Glutamatergic neuron (in vitro differentiated cells): Measurements from ENCODE around the gene PAIP1. TPM values are rescaled to one million over a fixed set of nuclear protein-coding genes. Genes with fewer than 3 reads are reported as not detected.

Experiments used
- DNase-seq: peaks from one replicate; pipeline ENCODE4 v3.0.0; 2022
- H3K27ac Mint-ChIP-seq: one replicate; pipeline ENCODE4 v1.8.0; 2020; ENCODE audit warnings: mild to moderate bottlenecking, mixed read lengths, inconsistent platforms; ENCODE audit not compliant: unreplicated experiment
- H3K27me3 Mint-ChIP-seq: one replicate; pipeline ENCODE4 v1.8.0; 2020; ENCODE audit warnings: mild to moderate bottlenecking, moderate library complexity, mixed read lengths, inconsistent platforms; ENCODE audit not compliant: unreplicated experiment
- H3K36me3 Mint-ChIP-seq: one replicate; pipeline ENCODE4 v1.8.0; 2020; ENCODE audit warnings: mild to moderate bottlenecking, mixed read lengths, inconsistent platforms; ENCODE audit not compliant: unreplicated experiment
- H3K4me1 Mint-ChIP-seq: one replicate; pipeline ENCODE4 v1.8.0; 2020; ENCODE audit warnings: mild to moderate bottlenecking, low read depth, mixed read lengths, inconsistent platforms; ENCODE audit not compliant: unreplicated experiment
- H3K4me3 Mint-ChIP-seq: one replicate; pipeline ENCODE4 v1.8.0; 2020; ENCODE audit warnings: mild to moderate bottlenecking, mixed read lengths, inconsistent platforms; ENCODE audit not compliant: unreplicated experiment
- H3K9me3 Mint-ChIP-seq: one replicate; pipeline ENCODE4 v1.8.0; 2020; ENCODE audit warnings: mild to moderate bottlenecking, moderate library complexity, mixed read lengths, inconsistent platforms; ENCODE audit not compliant: unreplicated experiment
- total RNA-seq: library from RNA; stranded (reverse); fragmentation: NEBNext Ultra II Directional; extraction: Animal tissue kit (Norgen Biotek cat#: 25700); gene quantifications from one replicate; pipeline ENCODE4 v1.2.1, GENCODE V29; 2021; ENCODE audit not compliant: unreplicated experiment
- TF ChIP-seq, protein P1 (sequence below): fragments of 200-600 bp; sonication (generic); IDR thresholded peaks from one replicate; pipeline ENCODE4 v1.5.0; 2021; ENCODE audit not compliant: partially characterized antibody, unreplicated experiment

Gene PAIP1
- total RNA-seq, 1 donor from 2014 or later, result 127 TPM

DNA sequence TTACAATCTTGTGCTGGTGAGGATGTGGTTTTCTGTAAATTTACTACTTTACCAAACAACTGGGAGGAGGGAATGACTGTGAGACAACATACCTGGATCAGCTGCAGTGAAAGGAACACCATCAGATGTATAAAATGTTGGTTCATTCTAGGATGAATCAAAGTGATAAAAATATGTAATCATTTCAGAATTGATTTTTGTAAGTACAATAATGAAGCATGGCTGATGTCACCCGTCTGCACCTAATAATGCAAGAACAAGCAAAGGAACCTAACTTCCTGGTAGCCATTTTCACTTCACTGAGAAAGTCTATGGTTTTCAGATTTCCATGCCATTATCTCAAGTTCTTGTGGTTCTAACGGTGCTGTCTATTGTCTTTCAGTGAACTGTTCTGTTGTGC lies 23.2 kb downstream of the PAIP1 start:
- DNase-seq, result no peak
- Mint-ChIP-seq H3K27me3 (no peaks in the 10 kb centered on the region), H3K4me1 (no peaks in the 10 kb centered on the region), H3K9me3 (no peaks in the 10 kb centered on the region), H3K36me3 (no peaks in the 10 kb centered on the region), H3K27ac (no peak overlapping the region), H3K4me3 (no peak overlapping the region)
- TF ChIP-seq, protein P1, sequence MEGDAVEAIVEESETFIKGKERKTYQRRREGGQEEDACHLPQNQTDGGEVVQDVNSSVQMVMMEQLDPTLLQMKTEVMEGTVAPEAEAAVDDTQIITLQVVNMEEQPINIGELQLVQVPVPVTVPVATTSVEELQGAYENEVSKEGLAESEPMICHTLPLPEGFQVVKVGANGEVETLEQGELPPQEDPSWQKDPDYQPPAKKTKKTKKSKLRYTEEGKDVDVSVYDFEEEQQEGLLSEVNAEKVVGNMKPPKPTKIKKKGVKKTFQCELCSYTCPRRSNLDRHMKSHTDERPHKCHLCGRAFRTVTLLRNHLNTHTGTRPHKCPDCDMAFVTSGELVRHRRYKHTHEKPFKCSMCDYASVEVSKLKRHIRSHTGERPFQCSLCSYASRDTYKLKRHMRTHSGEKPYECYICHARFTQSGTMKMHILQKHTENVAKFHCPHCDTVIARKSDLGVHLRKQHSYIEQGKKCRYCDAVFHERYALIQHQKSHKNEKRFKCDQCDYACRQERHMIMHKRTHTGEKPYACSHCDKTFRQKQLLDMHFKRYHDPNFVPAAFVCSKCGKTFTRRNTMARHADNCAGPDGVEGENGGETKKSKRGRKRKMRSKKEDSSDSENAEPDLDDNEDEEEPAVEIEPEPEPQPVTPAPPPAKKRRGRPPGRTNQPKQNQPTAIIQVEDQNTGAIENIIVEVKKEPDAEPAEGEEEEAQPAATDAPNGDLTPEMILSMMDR, result no peak

DNA sequence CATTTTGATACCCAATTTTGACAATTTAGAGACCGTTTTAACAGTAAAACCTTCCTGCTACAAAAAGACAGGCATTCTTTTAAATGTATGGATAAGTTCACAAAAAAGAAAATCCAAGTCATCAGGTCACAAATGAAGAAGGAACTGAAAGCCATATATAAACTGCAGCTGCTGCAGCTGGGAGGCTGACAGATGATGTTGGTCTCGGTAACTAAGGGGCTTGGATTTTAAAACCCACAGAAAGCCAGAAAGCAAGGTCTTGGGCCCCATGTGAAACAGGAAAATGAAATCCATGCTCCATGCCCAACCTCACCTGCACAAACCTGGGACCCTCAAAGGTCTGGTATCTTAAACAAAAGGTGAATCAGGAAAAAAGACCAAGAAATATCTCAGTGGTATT lies 26.2 kb downstream of the PAIP1 start:
- Mint-ChIP-seq H3K9me3 (no peaks in the 10 kb centered on the region), H3K4me1 (peaks cover 2% of the 10 kb centered on the region), H3K4me3 (no peak overlapping the region), H3K27ac (no peak overlapping the region), H3K27me3 (no peaks in the 10 kb centered on the region), H3K36me3 (no peaks in the 10 kb centered on the region)
- DNase-seq, result no peak
- TF ChIP-seq, protein P1, result no peak

DNA sequence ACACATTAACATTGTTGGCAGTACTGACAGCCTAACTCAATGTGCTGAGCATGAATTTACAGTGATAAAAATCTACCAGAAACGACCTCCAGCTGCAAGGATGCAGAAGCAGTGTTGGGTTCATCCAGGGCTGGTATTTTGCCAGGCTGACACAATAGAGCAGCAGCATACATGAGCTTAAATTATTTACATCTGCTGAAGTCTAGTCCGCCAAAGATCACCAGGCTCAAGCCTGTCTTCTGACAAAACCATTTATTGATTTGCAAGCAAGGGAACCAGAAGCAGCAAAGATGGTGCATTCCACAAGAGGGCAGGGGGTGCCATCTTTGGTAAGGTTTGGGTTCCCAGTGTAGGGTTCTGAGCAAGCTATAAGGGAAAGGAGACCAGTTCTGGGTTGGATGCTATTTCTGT lies 33.2 kb downstream of the PAIP1 start:
- peaks cover 8% of the 10 kb centered on the region for H3K36me3 Mint-ChIP-seq
- no peak for DNase-seq
- H3K4me3 Mint-ChIP-seq, result no peak overlapping the region
- H3K9me3 Mint-ChIP-seq, result peaks cover 2% of the 10 kb centered on the region
- H3K27ac Mint-ChIP-seq, result peak overlapping the region; percentile 72
- H3K4me1 Mint-ChIP-seq, result peaks cover 14% of the 10 kb centered on the region
- H3K27me3 Mint-ChIP-seq, result peaks cover 7% of the 10 kb centered on the region
- TF ChIP-seq, protein P1, result no peak

DNA sequence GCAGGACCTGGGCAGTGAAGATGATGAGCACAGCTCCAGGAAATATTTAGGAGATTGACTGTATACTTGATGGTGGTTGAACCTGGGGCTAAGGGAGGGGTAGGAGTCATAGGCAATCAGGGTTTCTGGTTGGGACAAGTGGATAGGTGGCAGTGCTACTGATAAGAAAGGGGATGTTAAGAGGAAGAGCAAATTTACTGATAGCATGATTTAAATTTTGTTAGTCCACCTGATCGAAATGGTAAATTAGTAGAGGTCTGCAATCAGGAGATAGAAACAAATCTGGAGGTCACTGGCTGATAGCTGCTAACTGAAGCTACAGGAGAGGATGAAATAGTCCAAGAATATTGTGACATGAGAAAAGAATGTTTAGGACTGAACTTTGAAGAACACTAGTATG lies 36.3 kb downstream of the PAIP1 start:
- H3K9me3 Mint-ChIP-seq, result peaks cover 2% of the 10 kb centered on the region
- H3K36me3 Mint-ChIP-seq, result peaks cover 8% of the 10 kb centered on the region
- H3K4me3 Mint-ChIP-seq, result no peak overlapping the region

DNA sequence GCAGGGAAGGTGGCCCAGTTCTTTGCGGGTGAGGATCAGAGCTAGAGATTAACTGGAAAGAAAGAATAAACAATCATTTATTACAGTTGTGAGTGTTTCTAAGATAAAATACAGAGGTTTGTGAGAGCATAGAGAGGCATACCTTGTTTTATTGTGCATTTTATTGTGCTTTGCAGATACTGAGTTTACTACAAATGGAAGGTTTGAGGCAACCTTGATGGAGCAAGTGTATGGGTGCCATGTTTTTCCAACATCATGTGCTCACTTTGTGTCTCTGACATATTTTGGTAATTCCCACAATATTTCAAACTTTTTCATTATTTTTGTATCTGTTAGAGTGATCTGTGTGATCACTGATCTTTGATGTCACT lies 41.2 kb downstream of the PAIP1 start:
- no peak for DNase-seq
- peak overlapping the region; percentile 96 for H3K4me3 Mint-ChIP-seq
- peaks cover 10% of the 10 kb centered on the region for H3K36me3 Mint-ChIP-seq
- TF ChIP-seq, protein P1, result no peak
- peak overlapping the region; percentile 62 for H3K27ac Mint-ChIP-seq
- H3K9me3 Mint-ChIP-seq, result peaks cover 7% of the 10 kb centered on the region
- peaks cover 13% of the 10 kb centered on the region for H3K4me1 Mint-ChIP-seq
- peaks cover 7% of the 10 kb centered on the region for H3K27me3 Mint-ChIP-seq

More for the DNA sequence above, 36.3 kb downstream of the PAIP1 start:
- no peak for DNase-seq
- no peak overlapping the region for H3K27ac Mint-ChIP-seq
- H3K27me3 Mint-ChIP-seq, result peaks cover 7% of the 10 kb centered on the region
- TF ChIP-seq, protein P1, result no peak
- H3K4me1 Mint-ChIP-seq, result peaks cover 11% of the 10 kb centered on the region
